AG04449 (cell line): ENCODE measurements around the gene SMARCAL1.

ENCODE experiments used
- CTCF ChIA-PET: fragments of 350-600 bp; formaldehyde crosslinking; extraction: SDS; loops from one replicate; lab custom pipeline; 2021; ENCODE audit warnings: antibody characterized with exemption; lab: Yijun Ruan, JAX
- POLR2A ChIA-PET: fragments of 400-600, 350-600 bp; formaldehyde crosslinking; extraction: SDS; loops from one replicate; lab custom pipeline; 2020; ENCODE audit warnings: antibody characterized with exemption, inconsistent platforms; lab: Yijun Ruan, JAX
- DNase-seq: peaks from one replicate; pipeline ENCODE4 v3.0.0-alpha.2; 2010; ENCODE audit warnings: low read depth, low spot score
- H3K4me3 ChIP-seq: 2 replicates; pipeline ENCODE4 v1.5.1; 2011; ENCODE audit warnings: low read depth, mild to moderate bottlenecking, control low read depth, low read length
- TF ChIP-seq, protein P1 (sequence below): IDR thresholded peaks from one replicate; pipeline ENCODE4 v1.5.1; 2011; ENCODE audit warnings: mild to moderate bottlenecking, moderate library complexity, low read length, control low read depth, inconsistent platforms; ENCODE audit not compliant: insufficient read depth; ENCODE audit errors: missing control alignments

Gene SMARCAL1

DNA sequence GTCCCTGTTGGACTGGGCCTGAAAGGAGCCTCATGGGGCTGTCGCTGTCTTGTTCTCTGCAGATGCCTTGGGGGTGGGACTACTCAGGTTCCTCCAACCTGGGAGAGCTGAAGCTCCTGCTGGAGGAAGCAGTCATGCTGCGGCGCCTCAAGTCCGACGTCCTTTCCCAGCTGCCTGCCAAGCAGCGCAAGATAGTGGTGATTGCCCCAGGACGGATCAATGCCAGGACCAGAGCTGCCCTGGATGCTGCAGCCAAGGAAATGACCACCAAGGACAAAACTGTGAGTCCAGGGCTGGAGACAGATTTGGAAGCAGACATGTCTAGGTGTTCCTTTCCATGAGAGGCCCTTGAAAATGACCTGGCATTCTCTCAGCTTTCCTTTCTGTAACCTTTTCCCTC lies 38.5 kb downstream of the SMARCAL1 start:
- no peak for DNase-seq
- TF ChIP-seq, protein P1, sequence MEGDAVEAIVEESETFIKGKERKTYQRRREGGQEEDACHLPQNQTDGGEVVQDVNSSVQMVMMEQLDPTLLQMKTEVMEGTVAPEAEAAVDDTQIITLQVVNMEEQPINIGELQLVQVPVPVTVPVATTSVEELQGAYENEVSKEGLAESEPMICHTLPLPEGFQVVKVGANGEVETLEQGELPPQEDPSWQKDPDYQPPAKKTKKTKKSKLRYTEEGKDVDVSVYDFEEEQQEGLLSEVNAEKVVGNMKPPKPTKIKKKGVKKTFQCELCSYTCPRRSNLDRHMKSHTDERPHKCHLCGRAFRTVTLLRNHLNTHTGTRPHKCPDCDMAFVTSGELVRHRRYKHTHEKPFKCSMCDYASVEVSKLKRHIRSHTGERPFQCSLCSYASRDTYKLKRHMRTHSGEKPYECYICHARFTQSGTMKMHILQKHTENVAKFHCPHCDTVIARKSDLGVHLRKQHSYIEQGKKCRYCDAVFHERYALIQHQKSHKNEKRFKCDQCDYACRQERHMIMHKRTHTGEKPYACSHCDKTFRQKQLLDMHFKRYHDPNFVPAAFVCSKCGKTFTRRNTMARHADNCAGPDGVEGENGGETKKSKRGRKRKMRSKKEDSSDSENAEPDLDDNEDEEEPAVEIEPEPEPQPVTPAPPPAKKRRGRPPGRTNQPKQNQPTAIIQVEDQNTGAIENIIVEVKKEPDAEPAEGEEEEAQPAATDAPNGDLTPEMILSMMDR = no peak
- CTCF ChIA-PET = interaction anchor here (0.7 kb wide), 1 partner anchor 13 kb away, joined by 3 read pairs; no protein-coding TSS in a partner anchor
- POLR2A ChIA-PET = interaction anchor here (0.6 kb wide), 1 partner anchor 402 kb away, joined by 3 read pairs; no protein-coding TSS in a partner anchor
- H3K4me3 ChIP-seq = no peak overlapping the region

DNA sequence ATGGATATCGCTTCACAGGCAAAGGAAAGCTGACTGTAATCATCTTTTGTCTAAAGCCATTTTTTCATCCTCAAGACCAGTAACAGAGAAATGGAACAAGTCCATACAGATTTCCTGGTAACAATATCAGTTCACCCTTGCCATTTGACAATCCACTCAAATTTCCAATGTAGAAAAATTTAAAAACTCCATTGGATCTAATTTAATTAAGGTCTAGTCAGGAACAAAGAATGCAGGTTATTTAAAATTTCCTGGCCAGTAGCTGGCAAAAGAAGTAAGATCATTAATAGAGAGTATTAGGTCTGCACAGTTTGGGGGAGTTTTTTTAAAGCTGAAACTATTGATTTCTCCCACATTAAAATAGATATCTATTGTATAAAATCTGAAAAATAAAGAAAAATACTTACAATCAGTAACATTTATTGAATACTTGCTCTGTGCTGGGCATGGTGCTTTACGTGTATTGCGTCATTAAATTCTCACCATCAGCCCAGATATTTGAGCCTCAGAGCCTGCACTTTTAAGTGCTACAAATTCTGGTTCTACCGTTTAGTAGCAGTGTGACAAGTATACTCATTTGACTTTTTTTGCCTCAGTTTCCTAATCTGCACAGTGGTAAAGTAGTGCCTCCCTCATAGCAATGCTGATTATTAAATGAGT lies 41.8 kb downstream of the SMARCAL1 start:
- H3K4me3 ChIP-seq = no peak overlapping the region
- ChIA-PET CTCF (interaction anchor here (1.3 to 1.6 kb wide), 2 partner anchors 12 to 341 kb away, joined by 3 to 4 read pairs; no protein-coding TSS in a partner anchor), POLR2A (no interaction called here)
- TF ChIP-seq, protein P1 = no peak
- DNase-seq = no peak

DNA sequence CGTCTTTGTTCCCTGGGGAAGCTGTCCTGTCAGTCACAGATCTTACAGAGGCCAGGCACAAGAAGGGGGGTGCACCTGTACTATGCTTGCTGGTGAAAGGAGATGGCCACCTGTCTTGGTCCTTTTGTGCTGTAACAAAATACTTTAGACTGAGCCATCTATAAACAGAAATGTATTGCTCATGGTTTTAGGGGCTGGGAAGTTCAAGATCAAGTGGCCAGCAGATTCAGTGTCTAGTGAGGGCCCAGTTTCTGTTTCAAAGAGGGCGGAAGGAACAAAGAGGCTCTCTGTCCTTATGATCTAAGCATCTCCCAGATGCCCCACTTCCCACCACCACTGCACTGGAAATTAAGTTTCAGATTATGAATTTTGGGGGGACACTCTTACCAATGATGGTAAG lies 50.9 kb downstream of the SMARCAL1 start:
- CTCF ChIA-PET = interaction anchor here (1.6 kb wide), 1 partner anchor 12 kb away, joined by 3 read pairs; no protein-coding TSS in a partner anchor
- TF ChIP-seq, protein P1 = no peak
- DNase-seq = no peak
- POLR2A ChIA-PET = no interaction called here
- H3K4me3 ChIP-seq = no peak overlapping the region

DNA sequence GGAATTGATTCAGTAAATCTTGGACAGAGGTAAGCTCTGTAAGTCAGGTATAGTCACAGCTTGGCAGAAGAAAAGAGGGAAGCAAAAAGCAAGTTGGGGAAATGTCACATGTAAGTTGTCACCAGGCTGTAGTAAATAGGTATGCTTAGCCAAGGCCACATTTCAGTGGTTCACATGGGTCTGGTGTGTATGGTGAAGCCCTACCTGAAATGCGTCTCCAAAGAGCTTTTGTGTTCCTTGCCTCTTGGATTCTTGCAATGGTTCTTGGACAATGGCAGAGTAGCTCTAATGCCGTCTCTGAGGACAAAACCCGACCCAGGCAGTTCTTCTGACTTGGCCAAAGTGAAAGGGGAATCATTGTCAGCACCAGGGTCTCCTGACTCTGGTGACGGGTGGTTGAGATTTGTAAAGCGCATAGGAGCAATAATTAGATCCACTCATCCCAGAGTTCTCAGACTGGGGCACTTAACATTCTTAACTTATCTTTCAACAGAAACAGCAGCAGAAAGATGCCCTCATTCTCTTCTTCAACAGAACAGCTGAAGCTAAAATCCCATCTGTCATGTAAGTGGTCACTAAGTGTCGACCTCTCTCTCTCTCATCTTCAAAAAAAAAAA lies 51.9 kb downstream of the SMARCAL1 start:
- ChIA-PET CTCF (interaction anchor here (1.6 kb wide), 1 partner anchor 13 kb away, joined by 3 read pairs; no protein-coding TSS in a partner anchor), POLR2A (no interaction called here)
- TF ChIP-seq, protein P1 = no peak
- no peak for DNase-seq
- no peak overlapping the region for H3K4me3 ChIP-seq

DNA sequence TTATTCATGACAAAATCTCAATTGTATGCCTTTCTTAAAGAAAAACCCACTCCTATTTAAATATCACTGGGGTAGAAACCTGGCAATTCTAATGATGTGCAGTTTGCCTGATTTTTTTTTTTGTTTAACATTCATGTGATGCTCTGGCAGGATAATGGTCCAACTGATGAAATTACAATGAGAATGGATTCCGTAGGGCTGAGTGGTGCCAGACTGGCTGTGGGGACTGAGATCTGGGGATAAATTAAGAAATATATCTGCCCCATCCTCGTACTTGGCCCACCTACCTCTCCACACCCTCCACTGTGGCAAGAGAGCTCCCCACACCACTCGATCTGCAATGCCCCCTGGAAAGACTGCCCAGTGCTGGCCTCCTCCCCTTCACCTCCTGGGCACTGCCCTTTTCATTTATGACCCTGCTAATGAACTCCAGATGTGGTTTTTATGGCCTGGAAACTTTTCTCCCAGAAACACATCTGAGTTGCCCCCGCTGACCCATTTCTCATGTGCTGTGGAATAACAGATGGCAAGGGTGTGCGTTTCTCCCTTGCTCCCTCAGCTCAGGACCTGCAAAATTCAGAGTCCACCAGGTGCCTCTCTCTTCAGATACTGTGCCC lies 53.4 kb downstream of the SMARCAL1 start:
- TF ChIP-seq, protein P1 = no peak
- H3K4me3 ChIP-seq = no peak overlapping the region
- ChIA-PET CTCF (interaction anchor here (1.4 kb wide), 1 partner anchor 12 kb away, joined by 4 read pairs; no protein-coding TSS in a partner anchor), POLR2A (interaction anchor here (0.7 kb wide), 1 partner anchor 197 kb away, joined by 3 read pairs; no protein-coding TSS in a partner anchor)
- DNase-seq = no peak

DNA sequence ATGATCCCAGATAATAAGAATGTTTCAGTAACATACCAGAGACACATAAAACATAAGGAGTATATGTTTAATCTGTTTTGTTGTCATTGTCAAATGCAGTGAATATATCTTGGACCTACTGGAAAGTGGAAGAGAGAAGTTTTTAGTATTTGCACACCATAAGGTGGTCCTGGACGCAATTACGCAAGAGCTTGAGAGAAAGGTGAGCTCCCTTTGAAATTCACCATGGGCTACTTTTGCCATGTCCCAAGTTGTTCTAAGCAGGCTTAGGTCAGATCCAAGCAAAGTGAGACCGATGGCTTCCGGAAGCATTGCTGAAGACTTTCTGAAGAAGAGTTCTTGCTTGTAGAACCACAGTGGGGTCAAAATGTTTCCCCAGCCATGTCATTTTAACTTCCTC lies 55.6 kb downstream of the SMARCAL1 start:
- CTCF ChIA-PET = no interaction called here
- POLR2A ChIA-PET = interaction anchor here (0.7 kb wide), 1 partner anchor 19 kb away, joined by 5 read pairs; no protein-coding TSS in a partner anchor
- no peak overlapping the region for H3K4me3 ChIP-seq
- DNase-seq = no peak
- TF ChIP-seq, protein P1 = no peak
